IPS-20b (cell line): ENCODE data around the gene TRMT1.
A peak's percentile ranks its signal among the peaks of the same experiment; 100 is the strongest.

ENCODE experiments used
- H3K27ac ChIP-seq: one replicate; pipeline ENCODE4 v1.5.1; 2013; ENCODE audit warnings: low read length
- H3K27me3 ChIP-seq: 2 replicates; pipeline ENCODE4 v1.6.1; 2013; ENCODE audit warnings: mild to moderate bottlenecking, low read length, inconsistent platforms; ENCODE audit not compliant: insufficient read depth
- H3K36me3 ChIP-seq: 2 replicates; pipeline ENCODE4 v1.6.1; 2013; ENCODE audit warnings: low read depth, mild to moderate bottlenecking, inconsistent platforms, low read length, moderate library complexity; ENCODE audit not compliant: insufficient read depth
- H3K4me1 ChIP-seq: 2 replicates; pipeline ENCODE4 v1.6.1; 2013; ENCODE audit warnings: mild to moderate bottlenecking, control low read depth, inconsistent platforms, low read length, moderate library complexity; ENCODE audit not compliant: insufficient read depth
- H3K4me3 ChIP-seq: 2 replicates; pipeline ENCODE4 v1.5.1; 2013; ENCODE audit warnings: mild to moderate bottlenecking, low read length, inconsistent platforms
- H3K9ac ChIP-seq: 2 replicates; pipeline ENCODE4 v1.6.1; 2013; ENCODE audit warnings: low read depth, mild to moderate bottlenecking, inconsistent platforms, low read length, moderate library complexity
- H3K9me3 ChIP-seq: 2 replicates; pipeline ENCODE4 v1.6.1; 2013; ENCODE audit warnings: mild to moderate bottlenecking, low read depth, low read length, inconsistent platforms; ENCODE audit not compliant: insufficient read depth

Gene TRMT1

DNA sequence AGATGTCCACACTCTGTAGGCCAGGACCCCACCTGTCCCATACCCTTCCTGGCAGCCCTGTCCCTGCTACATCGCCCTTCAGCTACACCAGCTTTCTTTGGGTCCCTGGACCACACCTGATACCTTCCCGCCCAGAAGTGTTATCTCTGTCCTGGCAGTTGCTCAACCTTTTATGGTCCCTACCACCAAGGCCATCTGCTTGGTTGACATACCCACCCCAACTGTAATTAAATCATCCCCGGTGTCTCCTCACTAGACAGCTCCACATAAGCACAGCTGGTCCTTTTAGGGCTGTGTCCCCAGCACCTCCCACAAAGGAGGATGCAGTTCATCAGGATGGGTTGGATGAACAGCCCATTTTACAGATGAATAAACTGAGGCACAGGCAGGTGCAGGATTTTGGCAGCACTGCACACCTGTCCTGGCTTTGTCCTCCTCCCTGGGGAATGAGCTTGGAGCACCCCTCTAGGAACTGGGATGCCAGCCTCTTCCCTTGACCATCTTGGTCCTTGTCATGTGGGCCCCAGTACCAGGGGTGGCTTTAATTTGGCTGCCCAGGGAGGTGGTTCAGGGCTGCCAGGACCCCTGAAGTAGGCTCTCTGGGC, 14.4 kb upstream of the TRMT1 start:
- Histone ChIP-seq H3K4me3 (no peak overlapping the region), H3K36me3 (peaks cover 34% of the 10 kb centered on the region), H3K9ac (no peak overlapping the region), H3K27me3 (no peaks in the 10 kb centered on the region), H3K4me1 (no peaks in the 10 kb centered on the region), H3K27ac (no peak overlapping the region), H3K9me3 (no peaks in the 10 kb centered on the region; the same call in 1 of the 2 replicates)

DNA sequence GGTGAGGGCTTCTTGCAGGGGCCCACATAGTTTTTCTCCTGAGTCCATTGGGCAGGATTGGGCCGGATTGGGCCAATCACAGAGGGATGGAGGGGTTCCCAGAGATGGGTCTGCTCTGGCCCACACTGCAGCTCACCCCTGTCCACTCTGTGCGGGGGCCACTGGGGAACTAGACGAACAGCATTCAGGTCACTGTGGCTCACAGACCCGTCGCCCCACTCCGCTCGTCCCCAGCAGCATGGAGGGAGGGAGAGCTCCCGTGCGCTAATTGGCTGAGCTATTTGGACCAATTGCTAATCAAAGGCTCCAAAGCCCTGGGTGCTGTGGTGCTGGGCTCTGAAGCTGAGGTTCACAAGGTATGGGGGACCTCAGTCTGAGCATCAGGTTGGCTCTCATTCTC, 12.8 kb upstream of the TRMT1 start:
- Histone ChIP-seq H3K9ac (no peak overlapping the region), H3K4me1 (no peaks in the 10 kb centered on the region), H3K4me3 (no peak overlapping the region), H3K9me3 (no peaks in the 10 kb centered on the region; the same call in 1 of the 2 replicates), H3K27me3 (no peaks in the 10 kb centered on the region), H3K27ac (no peak overlapping the region), H3K36me3 (peaks cover 18% of the 10 kb centered on the region; the same call in 1 of the 2 replicates)

DNA sequence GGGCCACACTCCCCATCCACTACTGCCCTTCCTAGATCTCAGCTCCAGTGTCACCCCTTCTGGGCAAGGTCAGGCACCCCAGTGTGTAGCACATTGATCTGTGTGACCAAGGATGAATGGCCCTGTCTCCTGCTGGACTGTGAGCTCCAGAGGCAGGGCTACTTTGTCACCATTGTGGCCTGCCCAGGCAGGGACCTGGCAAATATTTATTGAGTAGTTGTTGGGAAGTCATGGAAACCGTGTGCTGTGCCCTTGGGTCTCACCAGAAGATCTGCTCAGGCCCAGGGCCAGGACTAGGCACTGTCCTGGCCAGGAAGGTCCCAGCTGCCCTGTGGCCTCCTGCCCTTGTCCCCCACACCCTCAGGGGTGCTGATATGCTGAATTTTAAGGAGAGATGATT, 12.0 kb upstream of the TRMT1 start:
- Histone ChIP-seq H3K4me3 (no peak overlapping the region), H3K27me3 (no peaks in the 10 kb centered on the region), H3K4me1 (no peaks in the 10 kb centered on the region), H3K9me3 (no peaks in the 10 kb centered on the region; the same call in 1 of the 2 replicates), H3K9ac (no peak overlapping the region), H3K36me3 (peaks cover 16% of the 10 kb centered on the region; the same call in 1 of the 2 replicates), H3K27ac (no peak overlapping the region)

DNA sequence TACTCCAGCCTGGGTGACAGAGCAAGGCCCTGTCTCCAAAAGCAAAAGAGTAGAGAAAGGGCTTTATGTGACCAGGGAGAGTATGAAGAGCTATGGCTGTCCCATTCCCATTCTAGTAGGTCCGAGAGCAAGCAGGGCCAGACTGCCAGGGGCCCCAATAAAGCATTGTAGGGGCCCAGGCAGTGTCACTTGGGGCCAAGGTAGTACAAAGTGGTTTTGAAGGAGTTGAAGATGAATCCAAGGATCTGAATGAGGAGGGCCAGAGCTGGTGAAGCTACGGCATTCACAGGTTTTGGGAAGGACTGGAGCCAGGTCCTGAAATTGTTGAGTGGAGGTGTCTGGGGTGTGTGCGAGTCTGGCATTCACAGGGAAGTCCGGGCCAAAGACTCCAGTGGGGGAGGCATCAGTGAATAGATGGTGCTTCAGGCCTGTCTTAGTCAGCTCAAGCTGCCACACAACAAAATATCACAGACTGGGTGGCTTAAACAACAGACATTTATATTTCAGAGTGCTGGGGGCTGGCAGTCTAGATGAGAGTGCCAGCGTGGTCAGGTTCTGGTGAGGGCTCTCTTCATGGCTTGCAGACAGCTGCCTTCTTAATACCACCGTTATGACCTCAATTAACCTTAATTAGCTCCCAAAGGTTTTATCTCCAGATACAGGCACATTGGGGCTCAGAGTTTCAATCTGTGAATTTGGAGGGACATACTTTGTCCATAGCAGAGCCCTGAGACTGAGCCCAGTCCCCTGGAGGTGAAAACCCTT, 11.5 kb upstream of the TRMT1 start:
- H3K27ac ChIP-seq, result no peak overlapping the region
- H3K36me3 ChIP-seq, result peaks cover 13% of the 10 kb centered on the region; the same call in 1 of the 2 replicates

DNA sequence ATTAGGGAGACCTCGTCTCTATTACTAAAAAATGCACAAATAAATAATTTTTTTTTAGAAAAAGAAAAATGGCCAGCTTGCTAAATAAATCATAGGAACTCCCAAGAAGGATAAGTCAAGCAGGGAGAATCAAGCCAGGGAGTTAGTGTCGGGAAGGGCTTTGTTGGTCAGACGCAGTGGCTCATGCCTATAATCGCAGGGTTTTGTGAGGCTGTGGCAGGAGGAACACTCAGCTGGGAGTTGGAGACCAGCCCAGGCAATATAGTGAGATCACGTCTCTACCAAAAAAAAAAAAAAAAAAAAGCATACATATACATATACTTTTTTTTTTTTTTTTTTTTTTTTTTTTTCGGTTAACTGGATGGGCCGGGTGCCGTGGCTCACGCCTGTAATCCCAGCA, 10.5 kb upstream of the TRMT1 start:
- H3K4me1 ChIP-seq, result no peaks in the 10 kb centered on the region

More for the DNA sequence above, 11.5 kb upstream of the TRMT1 start:
- no peak overlapping the region for H3K9ac ChIP-seq
- no peak overlapping the region for H3K4me3 ChIP-seq
- H3K9me3 ChIP-seq, result no peaks in the 10 kb centered on the region; the same call in 1 of the 2 replicates
- no peaks in the 10 kb centered on the region for H3K4me1 ChIP-seq
- no peaks in the 10 kb centered on the region for H3K27me3 ChIP-seq

DNA sequence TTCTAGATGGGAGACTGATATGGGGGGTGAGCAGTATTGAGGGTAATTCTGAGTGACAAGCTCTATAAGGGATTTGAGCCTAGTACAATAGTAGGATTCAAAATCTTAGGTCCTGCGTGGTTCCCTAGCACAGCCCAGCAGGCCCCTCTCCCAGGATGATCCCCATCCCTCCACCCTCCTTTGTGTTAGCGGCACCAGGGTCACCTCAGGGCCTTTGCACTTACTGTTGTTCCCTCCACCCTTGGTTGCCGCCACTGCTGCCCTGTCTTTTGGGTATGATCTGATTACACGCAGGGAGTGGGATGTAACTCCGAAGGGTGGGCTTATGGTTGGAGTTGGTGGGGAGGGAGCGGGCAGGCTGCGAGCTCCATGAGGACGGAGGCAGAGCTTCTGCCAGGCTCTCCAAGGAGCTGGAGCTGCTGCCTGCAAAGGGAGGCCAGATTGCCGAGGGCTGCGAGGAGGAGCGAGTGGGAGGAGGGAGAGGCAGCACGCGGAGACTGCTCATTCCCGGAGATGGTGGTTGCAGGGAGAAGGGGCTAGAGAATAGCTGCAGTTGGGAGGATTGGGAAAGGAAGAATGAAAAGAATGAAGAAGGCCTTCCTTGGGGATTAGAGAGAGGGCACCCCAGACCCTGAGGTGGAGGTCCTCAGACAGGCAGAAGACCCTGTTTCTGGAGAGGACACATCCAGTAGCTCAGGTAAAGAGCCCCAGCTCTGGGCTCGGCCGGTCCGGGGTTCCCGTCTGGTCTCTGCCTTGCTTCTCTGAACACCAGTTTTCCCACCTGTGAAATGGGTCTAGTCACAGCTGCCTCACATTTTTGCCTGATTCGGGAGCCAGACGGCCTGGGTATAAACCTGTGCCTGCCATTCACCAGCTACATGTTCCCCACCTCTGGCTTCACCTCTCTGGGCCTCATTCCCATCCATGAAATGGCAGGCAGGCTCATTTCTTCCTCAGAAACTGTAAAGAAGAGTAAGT, 6.7 kb upstream of the TRMT1 start:
- no peaks in the 10 kb centered on the region for H3K9me3 ChIP-seq
- no peaks in the 10 kb centered on the region for H3K27me3 ChIP-seq
- H3K27ac ChIP-seq, result no peak overlapping the region
- H3K4me3 ChIP-seq, result no peak overlapping the region
- H3K36me3 ChIP-seq, result peaks cover 37% of the 10 kb centered on the region
- peaks cover 18% of the 10 kb centered on the region for H3K4me1 ChIP-seq
- H3K9ac ChIP-seq, result no peak overlapping the region; the same call in 1 of the 2 replicates

More for the DNA sequence above, 10.5 kb upstream of the TRMT1 start:
- H3K27me3 ChIP-seq, result no peaks in the 10 kb centered on the region
- H3K36me3 ChIP-seq, result peaks cover 15% of the 10 kb centered on the region
- H3K9me3 ChIP-seq, result no peaks in the 10 kb centered on the region; the same call in 1 of the 2 replicates
- H3K27ac ChIP-seq, result no peak overlapping the region
- H3K4me3 ChIP-seq, result no peak overlapping the region
- H3K9ac ChIP-seq, result no peak overlapping the region

DNA sequence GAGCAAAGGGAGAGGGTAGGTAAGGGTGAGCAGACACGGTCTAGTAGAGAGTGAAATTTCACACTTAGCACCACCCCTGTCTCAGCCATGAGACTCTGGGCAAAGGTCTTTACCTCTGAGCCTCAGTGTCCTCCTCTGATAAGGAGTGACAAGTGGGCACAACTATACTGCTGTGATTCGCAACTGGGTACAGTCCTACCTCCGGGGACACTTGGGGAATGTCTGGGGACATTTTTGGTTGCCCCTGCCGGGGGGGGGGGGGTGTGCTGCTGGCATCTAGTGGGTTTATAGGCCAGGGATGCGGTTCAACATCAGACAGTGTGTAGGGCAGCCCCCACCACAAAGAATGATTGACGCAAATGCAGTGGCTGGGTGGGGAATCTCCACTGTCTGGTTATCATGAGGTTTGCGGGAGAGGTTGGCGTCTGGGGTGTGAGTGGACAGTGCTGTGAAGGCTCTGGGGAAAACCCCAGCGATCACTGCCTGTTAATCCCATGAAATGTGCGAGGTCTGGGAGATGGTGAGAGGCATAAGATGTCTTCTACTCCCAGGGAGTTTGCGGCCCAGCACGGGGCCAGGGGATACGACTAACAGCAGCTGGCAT, 5.8 kb upstream of the TRMT1 start:
- H3K27me3 ChIP-seq, result no peaks in the 10 kb centered on the region
- H3K27ac ChIP-seq, result no peak overlapping the region
- peaks cover 37% of the 10 kb centered on the region for H3K36me3 ChIP-seq
- H3K4me3 ChIP-seq, result no peak overlapping the region
- H3K9me3 ChIP-seq, result no peaks in the 10 kb centered on the region
- no peak overlapping the region for H3K9ac ChIP-seq
- peaks cover 18% of the 10 kb centered on the region for H3K4me1 ChIP-seq

DNA sequence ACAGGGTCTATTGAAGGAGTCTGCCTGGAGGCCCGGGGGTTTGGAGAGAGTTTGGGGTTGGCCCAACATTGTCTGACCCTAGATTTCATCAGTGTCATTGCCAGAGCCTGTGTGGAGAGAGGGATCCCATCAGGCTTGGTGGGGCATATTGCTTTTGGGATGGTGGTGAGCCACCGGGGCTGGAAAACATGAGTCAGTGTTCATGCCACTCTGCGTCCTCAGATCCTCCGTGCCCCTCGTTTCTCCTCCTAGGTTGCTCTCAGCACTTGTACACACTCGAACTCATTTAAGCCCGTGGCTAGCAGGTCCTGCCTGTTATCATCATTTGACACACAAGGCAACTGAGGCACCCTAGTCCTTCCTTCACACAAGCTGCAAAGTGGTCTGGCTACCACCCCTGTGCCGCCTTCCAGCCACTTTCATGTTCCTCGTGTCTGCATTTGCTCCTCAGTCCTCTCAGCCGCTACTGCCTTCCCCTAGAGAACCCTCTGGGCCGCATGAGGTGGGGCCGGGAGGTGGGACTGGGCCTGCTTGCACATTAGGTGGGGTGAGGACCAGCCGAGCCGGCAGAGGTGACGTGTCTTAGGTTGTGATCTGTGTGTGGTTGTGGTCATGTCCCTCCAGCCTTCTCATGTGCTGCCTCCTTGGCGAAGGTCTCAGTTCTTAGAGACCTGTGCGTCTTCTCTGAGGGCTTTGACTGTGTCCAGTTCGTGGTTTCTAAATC, 5.2 kb upstream of the TRMT1 start:
- no peaks in the 10 kb centered on the region for H3K27me3 ChIP-seq
- H3K36me3 ChIP-seq, result peaks cover 35% of the 10 kb centered on the region
- H3K9me3 ChIP-seq, result no peaks in the 10 kb centered on the region
- no peak overlapping the region for H3K4me3 ChIP-seq
- H3K4me1 ChIP-seq, result peaks cover 18% of the 10 kb centered on the region
- H3K9ac ChIP-seq, result no peak overlapping the region
- no peak overlapping the region for H3K27ac ChIP-seq

DNA sequence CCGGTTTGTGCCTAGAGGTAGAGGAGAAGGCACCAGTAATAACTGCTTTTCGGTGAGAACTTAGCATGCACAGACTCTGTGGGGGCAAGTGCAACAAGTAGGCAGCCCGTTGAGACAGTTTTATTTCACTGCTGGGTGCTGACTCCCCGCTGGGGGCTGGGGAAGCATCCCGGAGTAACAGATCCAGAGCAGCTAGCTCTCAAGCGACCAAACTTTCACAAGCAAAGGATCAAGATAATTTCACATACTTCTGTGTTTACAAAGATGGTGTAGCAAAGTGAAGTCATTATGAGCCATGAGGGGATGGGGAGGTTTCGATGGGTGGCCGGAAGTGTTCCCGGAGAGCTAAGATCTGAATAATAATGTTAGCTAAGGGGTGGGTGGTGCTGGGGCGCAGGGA, 4.3 kb upstream of the TRMT1 start:
- H3K4me3 ChIP-seq, result peak overlapping the region; percentile 82; the same call in 1 of the 2 replicates
- no peaks in the 10 kb centered on the region for H3K9me3 ChIP-seq
- no peaks in the 10 kb centered on the region for H3K27me3 ChIP-seq
- H3K4me1 ChIP-seq, result peaks cover 18% of the 10 kb centered on the region
- peaks cover 28% of the 10 kb centered on the region for H3K36me3 ChIP-seq
- H3K27ac ChIP-seq, result no peak overlapping the region
- H3K9ac ChIP-seq, result peak overlapping the region; percentile 10; the same call in 1 of the 2 replicates

DNA sequence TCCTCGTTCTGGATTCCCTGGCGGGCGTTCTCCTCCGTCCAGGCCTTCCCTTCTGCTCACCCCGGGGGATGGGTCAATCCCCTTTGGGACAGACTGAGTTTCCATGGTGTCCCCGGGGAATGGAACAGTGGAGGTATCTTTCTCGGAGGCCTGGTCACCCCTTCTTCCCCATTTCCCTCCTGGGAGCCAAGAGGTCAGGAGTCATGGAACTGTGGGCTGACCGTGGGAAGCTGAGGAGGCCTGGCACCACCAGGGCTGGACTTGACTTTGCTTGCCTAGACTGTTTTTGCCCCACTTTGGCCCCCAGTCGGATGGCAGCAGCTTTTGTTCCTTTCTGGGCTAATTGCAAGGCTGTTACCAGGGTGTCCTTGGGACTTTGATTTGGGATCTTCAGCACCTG, 3.5 kb upstream of the TRMT1 start:
- Histone ChIP-seq H3K27me3 (no peaks in the 10 kb centered on the region), H3K9ac (peak overlapping the region; percentile 10; the same call in 1 of the 2 replicates), H3K27ac (no peak overlapping the region), H3K9me3 (no peaks in the 10 kb centered on the region), H3K4me1 (peaks cover 18% of the 10 kb centered on the region), H3K36me3 (peaks cover 29% of the 10 kb centered on the region), H3K4me3 (peak overlapping the region; percentile 82; the same call in 1 of the 2 replicates)
